Upper lobe of left lung (tissue), 6 donors: ENCODE data around the gene FBXL5. TPM values are rescaled to one million over a fixed set of nuclear protein-coding genes. Genes with fewer than 3 reads are reported as not detected.
A peak's percentile ranks its signal among the peaks of the same experiment; 100 is the strongest.

Source experiments
- ATAC-seq, 2 donors: fragments of 200-7000 bp; cut with Tn5 transposase; one replicate each; pipeline ENCODE4 v1.9.1; 2022; ENCODE audit warnings: mild to moderate bottlenecking in 2 of 2, moderate library complexity in 2 of 2; ENCODE audit not compliant: low FRiP score in 2 of 2
- DNase-seq, 2 donors: peaks; one replicate each; pipeline ENCODE4 v3.0.0-alpha.2; 2019 to 2020
- H3K27ac ChIP-seq, 4 donors: fragments of 200-600 bp; sonication (generic); one replicate each; pipeline ENCODE4 v1.5.1; 2016 to 2019
- H3K27me3 ChIP-seq, 4 donors: fragments of 200-600 bp; sonication (generic); one replicate each; pipeline ENCODE4 v1.5.1; 2017 to 2019
- H3K36me3 ChIP-seq, 4 donors: fragments of 200-600 bp; sonication (generic); one replicate each; pipeline ENCODE4 v1.5.1; 2016 to 2019
- H3K4me1 ChIP-seq, 4 donors: fragments of 200-600 bp; sonication (generic); one replicate each; pipeline ENCODE4 v1.5.1; 2018 to 2019
- H3K4me3 ChIP-seq, 4 donors: fragments of 200-600 bp; sonication (generic); one replicate each; pipeline ENCODE4 v1.5.1; 2017 to 2019; ENCODE audit warnings: mild to moderate bottlenecking in 2 of 4, moderate library complexity in 1 of 4
- H3K9me3 ChIP-seq, 4 donors: fragments of 200-600 bp; sonication (generic); one replicate each; pipeline ENCODE4 v1.5.1; 2018 to 2019
- EP300 ChIP-seq, 4 donors: sonication (generic); formaldehyde crosslinking; IDR thresholded peaks; one replicate each; pipeline ENCODE4 v1.5.1; 2017; ENCODE audit warnings: antibody characterized with exemption in 4 of 4, control low read depth in 2 of 4
- POLR2A ChIP-seq, 4 donors: fragments of 450-650 bp; IDR thresholded peaks; one replicate each; pipeline ENCODE4 v1.5.1; 2016 to 2017; ENCODE audit warnings: antibody characterized with exemption in 4 of 4, mild to moderate bottlenecking in 2 of 4
- POLR2AphosphoS5 ChIP-seq, 2 donors: sonication (generic); formaldehyde crosslinking; IDR thresholded peaks; one replicate each; pipeline ENCODE4 v1.5.1; 2017; ENCODE audit warnings: antibody characterized with exemption in 2 of 2
- WGBS, 2 donors: methylation state at CpG; one replicate each; pipeline ENCODE4 v1.1.5; 2017 to 2018; 5-methylcytosine and 5-hydroxymethylcytosine counted together
- total RNA-seq, 6 donors: library from RNA; depleted of rRNA in 4 of 6; stranded (reverse); fragments of >200 nt in 4 of 6; gene quantifications; one replicate each; pipeline versions ENCODE4 v1.1.0 to v1.2.1, GENCODE V29; 2016 to 2021
- TF ChIP-seq, protein P1 (sequence below), 6 experiments: fragments of 450-650 bp in 4 of 6; fragments of 200-600 bp in 2 of 6; sonication (generic) in 2 of 6; IDR thresholded peaks; one replicate each; pipeline ENCODE4 v1.5.1; 2016 to 2019; ENCODE audit warnings: antibody characterized with exemption in 6 of 6
- donor health status: DM: no; HTN: no; CAD: no; lungs with moderate emphysema.
- donor health status: DM: no; HTN: yes; CAD: no; lungs with severe emphysema.

The FBXL5 gene
- total RNA-seq, 6 donors from 2014 or later: 52.4 to 146 (median 94.9) TPM

GRCh38 chr4:15654593-15655222, 449 bp downstream of the FBXL5 start:
- no peaks in the 10 kb centered on the region for H3K27me3 ChIP-seq
- no peaks in the 10 kb centered on the region for H3K36me3 ChIP-seq
- H3K4me3 ChIP-seq: peak overlapping the region; percentile 83 to 96 (median 86)
- 0 to 2% methylated on average over 9 to 43 of the region's 66 CpGs for WGBS, 2 donors
- peaks cover 36 to 51% (median 50%) of the 10 kb centered on the region in 4 donors for H3K4me1 ChIP-seq
- DNase-seq: peak in 1 of 2 donors; percentile 59
- ATAC-seq: peak; percentile 65 to 72
- peak overlapping the region; percentile 92 to 100 (median 99) for H3K27ac ChIP-seq
- H3K9me3 ChIP-seq: no peaks in the 10 kb centered on the region
- TF ChIP-seq EP300 (IDR thresholded peaks at IDR 0.05) (no peak), POLR2A (IDR thresholded peaks at IDR 0.05) (no peak), POLR2AphosphoS5 (IDR thresholded peaks at IDR 0.05) (peak in 1 of 2 donors; percentile 23)
- TF ChIP-seq, protein P1, sequence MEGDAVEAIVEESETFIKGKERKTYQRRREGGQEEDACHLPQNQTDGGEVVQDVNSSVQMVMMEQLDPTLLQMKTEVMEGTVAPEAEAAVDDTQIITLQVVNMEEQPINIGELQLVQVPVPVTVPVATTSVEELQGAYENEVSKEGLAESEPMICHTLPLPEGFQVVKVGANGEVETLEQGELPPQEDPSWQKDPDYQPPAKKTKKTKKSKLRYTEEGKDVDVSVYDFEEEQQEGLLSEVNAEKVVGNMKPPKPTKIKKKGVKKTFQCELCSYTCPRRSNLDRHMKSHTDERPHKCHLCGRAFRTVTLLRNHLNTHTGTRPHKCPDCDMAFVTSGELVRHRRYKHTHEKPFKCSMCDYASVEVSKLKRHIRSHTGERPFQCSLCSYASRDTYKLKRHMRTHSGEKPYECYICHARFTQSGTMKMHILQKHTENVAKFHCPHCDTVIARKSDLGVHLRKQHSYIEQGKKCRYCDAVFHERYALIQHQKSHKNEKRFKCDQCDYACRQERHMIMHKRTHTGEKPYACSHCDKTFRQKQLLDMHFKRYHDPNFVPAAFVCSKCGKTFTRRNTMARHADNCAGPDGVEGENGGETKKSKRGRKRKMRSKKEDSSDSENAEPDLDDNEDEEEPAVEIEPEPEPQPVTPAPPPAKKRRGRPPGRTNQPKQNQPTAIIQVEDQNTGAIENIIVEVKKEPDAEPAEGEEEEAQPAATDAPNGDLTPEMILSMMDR (IDR thresholded peaks at IDR 0.05): no peak

- TF ChIP-seq POLR2A (IDR thresholded peaks at IDR 0.05) (no peak), EP300 (IDR thresholded peaks at IDR 0.05) (no peak), POLR2AphosphoS5 (IDR thresholded peaks at IDR 0.05) (no peak)
- TF ChIP-seq, protein P1 (IDR thresholded peaks at IDR 0.05): no peak
- Histone ChIP-seq H3K4me1 (peaks cover 43 to 58% (median 56%) of the 10 kb centered on the region in 4 donors), H3K27ac (peak overlapping the region; percentile 92 to 100 (median 99)), H3K36me3 (no peaks in the 10 kb centered on the region), H3K9me3 (no peaks in the 10 kb centered on the region), H3K4me3 (peak overlapping the region; percentile 83 to 96 (median 86)), H3K27me3 (no peaks in the 10 kb centered on the region)
- ATAC-seq (peak in 1 of 2 donors; percentile 54), DNase-seq (peak in 1 of 2 donors; percentile 47)
- WGBS, 2 donors: 1 to 5% methylated on average over 7 of the region's 7 CpGs
Measured at GRCh38 chr4:15653864-15654592, 1.1 kb downstream of the FBXL5 start.

DNA sequence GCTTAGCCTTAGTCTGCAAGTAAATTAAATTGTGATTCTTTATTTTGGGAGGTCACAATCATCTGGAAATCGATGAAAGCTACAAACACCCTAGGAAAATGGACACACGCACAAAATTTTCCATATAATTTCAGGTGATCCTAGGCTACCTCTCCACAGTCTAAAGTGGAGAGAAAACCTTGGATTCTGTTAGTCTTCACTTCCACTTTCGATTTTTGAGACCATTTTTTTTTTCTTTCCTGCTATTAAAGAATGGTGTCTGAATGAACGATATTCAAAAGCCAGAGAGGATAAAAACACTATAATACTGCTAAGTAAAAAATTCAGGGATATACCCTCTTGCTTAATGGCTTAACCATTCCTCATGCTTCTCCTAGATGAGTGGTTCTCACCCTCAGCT, 1.7 kb downstream of the FBXL5 start:
- no peaks in the 10 kb centered on the region for H3K9me3 ChIP-seq
- H3K36me3 ChIP-seq: no peaks in the 10 kb centered on the region
- H3K4me1 ChIP-seq: peaks cover 49 to 60% (median 57%) of the 10 kb centered on the region in 4 donors
- peak overlapping the region; percentile 92 to 100 (median 99) for H3K27ac ChIP-seq
- ATAC-seq: no peak
- H3K4me3 ChIP-seq: peak overlapping the region in 3 of 4 donors; percentile 83 to 96 (median 89)
- DNase-seq: no peak
- 20 to 23% methylated on average over 4 of the region's 4 CpGs for WGBS, 2 donors
- H3K27me3 ChIP-seq: no peaks in the 10 kb centered on the region
- TF ChIP-seq, protein P1 (IDR thresholded peaks at IDR 0.05): no peak
- TF ChIP-seq EP300 (IDR thresholded peaks at IDR 0.05): no peak
- TF ChIP-seq POLR2A (IDR thresholded peaks at IDR 0.05): no peak

- no peak for ATAC-seq
- no peak for DNase-seq
- peak overlapping the region; percentile 92 to 100 (median 99) for H3K27ac ChIP-seq
- no peaks in the 10 kb centered on the region for H3K36me3 ChIP-seq
- no peak for TF ChIP-seq EP300 (IDR thresholded peaks at IDR 0.05)
- TF ChIP-seq, protein P1 (IDR thresholded peaks at IDR 0.05): no peak
- TF ChIP-seq POLR2AphosphoS5 (IDR thresholded peaks at IDR 0.05): no peak
- no peak for TF ChIP-seq POLR2A (IDR thresholded peaks at IDR 0.05)
- 51 to 52% methylated on average over 4 of the region's 4 CpGs for WGBS, 2 donors
- H3K9me3 ChIP-seq: no peaks in the 10 kb centered on the region
- H3K27me3 ChIP-seq: no peaks in the 10 kb centered on the region
- H3K4me1 ChIP-seq: peaks cover 53 to 63% (median 59%) of the 10 kb centered on the region in 4 donors
- peak overlapping the region in 3 of 4 donors; percentile 83 to 96 (median 89) for H3K4me3 ChIP-seq
Measured at GRCh38 chr4:15652841-15653240, 2.3 kb downstream of the FBXL5 start.
